ENCODE results near the gene HTR3B. TPM values are rescaled to one million over a fixed set of nuclear protein-coding genes. Genes with fewer than 3 reads are reported as not detected.
"Not testable (repeated sequence)": the region's sequence is repeated elsewhere in the genome, so short reads cannot be mapped to it uniquely, and the experiment has no call there.

Gene HTR3B
- total and polyA plus RNA-seq, 2 of the 4 experiments (the other 2 are of a cell fraction) = not detected

DNA sequence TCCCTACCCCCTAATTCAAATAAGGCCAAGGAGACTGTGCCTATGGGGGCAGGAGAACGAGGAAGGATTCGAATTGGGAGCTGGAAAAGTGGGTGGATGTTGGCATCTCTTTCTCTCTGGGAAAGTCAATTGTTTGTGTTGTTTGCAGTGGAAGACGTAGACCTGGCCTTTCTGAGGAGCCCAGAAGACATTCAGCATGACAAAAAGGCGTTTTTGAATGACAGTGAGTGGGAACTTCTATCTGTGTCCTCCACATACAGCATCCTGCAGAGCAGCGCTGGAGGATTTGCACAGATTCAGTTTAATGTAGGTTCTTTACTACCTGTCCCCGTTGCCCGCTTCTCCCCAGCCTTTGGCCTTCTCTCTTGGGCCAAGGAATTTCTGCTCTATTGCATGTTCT is 28.2 kb downstream of the HTR3B start:
- Histone ChIP-seq H3K56ac (ENCODE audit: extremely low read depth, insufficient read depth, low read length) (no peak overlapping the region), H3K4me1 (ENCODE audit: control insufficient read depth, insufficient read depth, low read length) (no peaks in the 10 kb centered on the region), H2AFZ (replicated peaks; ENCODE audit: low read length, poor library complexity) (no peak overlapping the region), H2BK20ac (ENCODE audit: low read depth, low read length) (no peak overlapping the region), H3K4me3 (ENCODE audit: insufficient read depth, low read depth, low read length) (no peak overlapping the region), H3K79me1 (ENCODE audit: low read depth in 1 of 2, low read length in 2 of 2) (no peaks in the 10 kb centered on the region), H3K18ac (ENCODE audit: low read depth, low read length) (no peak overlapping the region), H4K91ac (ENCODE audit: insufficient read depth, low read depth, low read length) (no peak overlapping the region), H2AK9ac (replicated peaks; ENCODE audit: low read depth, low read length, poor library complexity) (no peak overlapping the region), H3K27ac (ENCODE audit: insufficient read depth, low read length) (no peak overlapping the region), H3K9me3 (ENCODE audit: control insufficient read depth, insufficient read depth, low read length) (no peaks in the 10 kb centered on the region), H3K36me3 (ENCODE audit: control insufficient read depth, insufficient read depth, low read length) (no peaks in the 10 kb centered on the region), H2AK5ac (ENCODE audit: low read depth, low read length) (no peak overlapping the region), H3K9ac (ENCODE audit: low read depth, low read length) (no peak overlapping the region), H3K4ac (ENCODE audit: low read depth, low read length) (no peak overlapping the region), H3K9me1 (ENCODE audit: insufficient read depth, low read length) (no peaks in the 10 kb centered on the region), H3K4me2 (ENCODE audit: low read depth, low read length) (no peak overlapping the region), H4K20me1 (ENCODE audit: insufficient read depth, low read length) (no peaks in the 10 kb centered on the region), H4K8ac (ENCODE audit: low read depth in 2 of 2, low read length in 2 of 2) (no peak overlapping the region), H3K27me3 (ENCODE audit: control insufficient read depth, insufficient read depth, low read length) (no peaks in the 10 kb centered on the region; the same call in 1 of the 2 replicates), H2BK5ac (ENCODE audit: low read depth, low read length, poor library complexity, severe bottlenecking) (no peak overlapping the region), H2BK120ac (ENCODE audit: low read depth, low read length) (no peak overlapping the region), H3K23ac (ENCODE audit: low read depth, low read length) (no peak overlapping the region), H3K14ac (replicated peaks; ENCODE audit: low read depth, low read length) (no peak overlapping the region), H2BK15ac (ENCODE audit: low read depth, low read length) (no peak overlapping the region), H4K5ac (ENCODE audit: low read depth, low read length) (no peak overlapping the region)
- intact Hi-C loops (cut with micrococcal nuclease) (no loop called here), in situ Hi-C loops (cut with MboI; ENCODE audit: low sequenced_read_pairs) (no loop called here), dilution Hi-C loops (cut with HindIII; ENCODE audit: low sequenced_read_pairs, unreplicated experiment) (no loop called here)
- ATAC-seq (ENCODE audit: low read depth) (no peak), DNase-seq (no peak)
- POLR2A ChIA-PET (ENCODE audit: unreplicated experiment) = no interaction called here
- CTCF ChIA-PET = no interaction called here
- no TSS peak for BruUV-seq (replicated peaks)
- no CpG with 5 or more reads among the region's 7 CpGs for WGBS, 2 experiments (ENCODE audit: extremely low coverage in 2 of 2, insufficient read length in 1 of 2)
- no peak for TF ChIP-seq POLR2A (IDR thresholded peaks at IDR 0.05; ENCODE audit: low read depth, low read length)
- no peak for TF ChIP-seq MXI1 (IDR thresholded peaks at IDR 0.05; ENCODE audit: borderline replicate concordance, low read depth, low read length)
- TF ChIP-seq NFE2L2 (IDR thresholded peaks at IDR 0.05; ENCODE audit: low read depth, low read length) = no peak
- TF ChIP-seq, protein P1, sequence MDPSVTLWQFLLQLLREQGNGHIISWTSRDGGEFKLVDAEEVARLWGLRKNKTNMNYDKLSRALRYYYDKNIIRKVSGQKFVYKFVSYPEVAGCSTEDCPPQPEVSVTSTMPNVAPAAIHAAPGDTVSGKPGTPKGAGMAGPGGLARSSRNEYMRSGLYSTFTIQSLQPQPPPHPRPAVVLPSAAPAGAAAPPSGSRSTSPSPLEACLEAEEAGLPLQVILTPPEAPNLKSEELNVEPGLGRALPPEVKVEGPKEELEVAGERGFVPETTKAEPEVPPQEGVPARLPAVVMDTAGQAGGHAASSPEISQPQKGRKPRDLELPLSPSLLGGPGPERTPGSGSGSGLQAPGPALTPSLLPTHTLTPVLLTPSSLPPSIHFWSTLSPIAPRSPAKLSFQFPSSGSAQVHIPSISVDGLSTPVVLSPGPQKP (IDR thresholded peaks at IDR 0.05; ENCODE audit: borderline replicate concordance, low read depth, low read length) = no peak

DNA sequence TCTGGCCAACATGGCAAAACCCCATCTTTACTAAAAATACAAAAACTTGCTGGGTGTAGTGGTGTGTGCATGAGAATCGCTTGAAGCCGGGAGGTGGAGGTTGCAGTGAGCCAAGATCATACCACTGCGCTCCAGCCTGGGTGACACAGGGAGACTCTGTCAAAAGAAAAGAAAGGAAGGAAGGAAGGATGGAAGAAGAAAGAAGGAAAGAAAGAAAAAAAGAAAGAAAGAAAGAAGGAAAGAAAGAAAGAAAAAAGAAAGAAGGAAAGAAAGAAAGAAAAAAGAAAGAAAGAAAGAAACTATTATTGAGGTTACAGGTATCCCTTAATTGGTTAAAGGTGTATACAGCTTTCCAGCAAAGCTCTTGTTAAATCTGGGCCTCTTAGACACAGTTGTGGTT is 29.6 kb downstream of the HTR3B start:
- H2AFZ ChIP-seq (replicated peaks; ENCODE audit: low read length, poor library complexity); H2BK120ac ChIP-seq (ENCODE audit: low read depth, low read length); H3K23ac ChIP-seq (ENCODE audit: low read depth, low read length); H3K9me3 ChIP-seq (ENCODE audit: control insufficient read depth, insufficient read depth, low read length); H4K5ac ChIP-seq (ENCODE audit: low read depth, low read length); H3K9me1 ChIP-seq (ENCODE audit: insufficient read depth, low read length); H3K4me3 ChIP-seq (ENCODE audit: insufficient read depth, low read depth, low read length); in situ Hi-C loops (cut with MboI; ENCODE audit: low sequenced_read_pairs); BruUV-seq (replicated peaks); H4K20me1 ChIP-seq (ENCODE audit: insufficient read depth, low read length); H3K18ac ChIP-seq (ENCODE audit: low read depth, low read length); H2BK15ac ChIP-seq (ENCODE audit: low read depth, low read length); POLR2A ChIA-PET (ENCODE audit: unreplicated experiment); H3K56ac ChIP-seq (ENCODE audit: extremely low read depth, insufficient read depth, low read length); H3K27ac ChIP-seq (ENCODE audit: insufficient read depth, low read length); H2AK9ac ChIP-seq (replicated peaks; ENCODE audit: low read depth, low read length, poor library complexity); H3K79me1 ChIP-seq (ENCODE audit: low read depth in 1 of 2, low read length in 2 of 2); DNase-seq; dilution Hi-C loops (cut with HindIII; ENCODE audit: low sequenced_read_pairs, unreplicated experiment); H3K4me2 ChIP-seq (ENCODE audit: low read depth, low read length); H3K14ac ChIP-seq (replicated peaks; ENCODE audit: low read depth, low read length); H4K8ac ChIP-seq (ENCODE audit: low read depth in 2 of 2, low read length in 2 of 2); H3K4ac ChIP-seq (ENCODE audit: low read depth, low read length); H3K36me3 ChIP-seq (ENCODE audit: control insufficient read depth, insufficient read depth, low read length); H2BK20ac ChIP-seq (ENCODE audit: low read depth, low read length); H3K27me3 ChIP-seq (ENCODE audit: control insufficient read depth, insufficient read depth, low read length); H2AK5ac ChIP-seq (ENCODE audit: low read depth, low read length); H4K91ac ChIP-seq (ENCODE audit: insufficient read depth, low read depth, low read length); ATAC-seq (ENCODE audit: low read depth); intact Hi-C loops (cut with micrococcal nuclease); H3K4me1 ChIP-seq (ENCODE audit: control insufficient read depth, insufficient read depth, low read length); H3K9ac ChIP-seq (ENCODE audit: low read depth, low read length); CTCF ChIA-PET; H2BK5ac ChIP-seq (ENCODE audit: low read depth, low read length, poor library complexity, severe bottlenecking): not testable (repeated sequence)
- WGBS, 2 experiments (ENCODE audit: extremely low coverage in 2 of 2, insufficient read length in 1 of 2) = 100% methylated on average over 1 of the region's 3 CpGs; no CpG with 5 or more reads in 1 of the 2 experiments
